Thyroid gland (tissue), 4 donors: ENCODE measurements around the gene MAD1L1.

Experiments
- CTCF ChIP-seq, 6 experiments: fragments of 200-600 bp in 3 of 6; fragments of 450-650 bp in 3 of 6; sonication (generic) in 3 of 6; IDR thresholded peaks; one replicate each; pipeline ENCODE4 v1.5.1; 2016 to 2019; ENCODE audit warnings: antibody characterized with exemption in 6 of 6, mild to moderate bottlenecking in 2 of 6, inconsistent platforms in 1 of 6, moderate library complexity in 1 of 6
- POLR2A ChIP-seq, 2 donors: fragments of 450-650 bp; IDR thresholded peaks; one replicate each; pipeline ENCODE4 v1.6.1; 2017; ENCODE audit warnings: antibody characterized with exemption in 2 of 2, mild to moderate bottlenecking in 2 of 2, moderate library complexity in 1 of 2

GRCh38 chr7:2006921-2007381, 225.8 kb downstream of the MAD1L1 start:
- TF ChIP-seq CTCF (IDR thresholded peaks at IDR 0.05) = no peak
- TF ChIP-seq POLR2A (IDR thresholded peaks at IDR 0.05) = no peak
